GM12892 (cell line): ENCODE measurements around the gene PRODH2.

Source experiments
- POLR2A ChIP-seq: IDR thresholded peaks from 2 replicates; pipeline ENCODE4 v1.6.1; 2011; ENCODE audit warnings: low read depth, low read length, control low read depth
- POLR2AphosphoS5 ChIP-seq: IDR thresholded peaks from 2 replicates; pipeline ENCODE4 v1.6.1; 2011; ENCODE audit warnings: low read depth, low read length, control low read depth
- TAF1 ChIP-seq: IDR thresholded peaks from 2 replicates; pipeline ENCODE4 v1.6.1; 2011; ENCODE audit warnings: low read depth, mild to moderate bottlenecking, control low read depth, low read length, borderline replicate concordance

- TF ChIP-seq POLR2A (no peak), POLR2AphosphoS5 (no peak), TAF1 (no peak)
Measured at GRCh38 chr19:35793381-35794165, 19.1 kb downstream of the PRODH2 start.
